Tibial nerve (tissue), 4 donors: ENCODE results near the gene KMT5C. TPM values are rescaled to one million over a fixed set of nuclear protein-coding genes. Genes with fewer than 3 reads are reported as not detected.
A peak's percentile ranks its signal among the peaks of the same experiment; 100 is the strongest.

Experiments
- DNase-seq, 2 donors: peaks; one replicate each; pipeline ENCODE4 v3.0.0-alpha.2; 2019; ENCODE audit warnings: low spot score in 2 of 2
- H3K27ac ChIP-seq, 4 donors: fragments of 200-600 bp; sonication (generic) in 3 of 4; one replicate each; pipeline ENCODE4 v1.5.1; 2017 to 2019; ENCODE audit warnings: mild to moderate bottlenecking in 1 of 4
- H3K27me3 ChIP-seq, 2 donors: fragments of 200-600 bp; sonication (generic) in 1 of 2; one replicate each; pipeline versions ENCODE4 v1.5.1 to v1.6.0; 2017 to 2019
- H3K36me3 ChIP-seq, 3 donors: fragments of 200-600 bp; sonication (generic); one replicate each; pipeline ENCODE4 v1.5.1; 2018 to 2019
- H3K4me1 ChIP-seq, 4 donors: fragments of 200-600 bp; sonication (generic) in 3 of 4; one replicate each; pipeline ENCODE4 v1.5.1; 2017 to 2019
- H3K4me3 ChIP-seq, 4 donors: fragments of 200-600 bp; sonication (generic) in 3 of 4; one replicate each; pipeline ENCODE4 v1.5.1; 2017 to 2019; ENCODE audit warnings: mild to moderate bottlenecking in 1 of 4, moderate library complexity in 1 of 4
- H3K9me3 ChIP-seq, 4 donors: fragments of 200-600 bp; sonication (generic) in 3 of 4; one replicate each; pipeline ENCODE4 v1.5.1; 2017 to 2019
- EP300 ChIP-seq, 2 donors: sonication (generic); formaldehyde crosslinking; IDR thresholded peaks; one replicate each; pipeline ENCODE4 v1.6.1; 2017; ENCODE audit warnings: antibody characterized with exemption in 2 of 2, mild to moderate bottlenecking in 1 of 2
- POLR2A ChIP-seq, 2 donors: fragments of 450-650 bp; IDR thresholded peaks; one replicate each; pipeline ENCODE4 v1.6.1; 2017; ENCODE audit warnings: antibody characterized with exemption in 2 of 2, mild to moderate bottlenecking in 2 of 2, moderate library complexity in 2 of 2
- WGBS, 2 donors: methylation state at CpG; one replicate each; pipeline ENCODE4 v1.1.5; 2018; 5-methylcytosine and 5-hydroxymethylcytosine counted together
- total RNA-seq, 4 donors: library from RNA; depleted of rRNA; stranded (reverse); fragments of >200 nt; gene quantifications; one replicate each; pipeline ENCODE4 v1.1.0, GENCODE V29; 2016
- TF ChIP-seq, protein P1 (sequence below), 5 experiments: fragments of 200-600 bp in 3 of 5; fragments of 450-650 bp in 2 of 5; sonication (generic) in 3 of 5; IDR thresholded peaks; one replicate each; pipeline ENCODE4 v1.5.1; 2016 to 2019; ENCODE audit warnings: antibody characterized with exemption in 5 of 5, mild to moderate bottlenecking in 3 of 5, moderate library complexity in 2 of 5

The KMT5C gene
- total RNA-seq, 4 donors from 2014 or later: 30.6 to 50.0 (median 41.2) TPM

DNA sequence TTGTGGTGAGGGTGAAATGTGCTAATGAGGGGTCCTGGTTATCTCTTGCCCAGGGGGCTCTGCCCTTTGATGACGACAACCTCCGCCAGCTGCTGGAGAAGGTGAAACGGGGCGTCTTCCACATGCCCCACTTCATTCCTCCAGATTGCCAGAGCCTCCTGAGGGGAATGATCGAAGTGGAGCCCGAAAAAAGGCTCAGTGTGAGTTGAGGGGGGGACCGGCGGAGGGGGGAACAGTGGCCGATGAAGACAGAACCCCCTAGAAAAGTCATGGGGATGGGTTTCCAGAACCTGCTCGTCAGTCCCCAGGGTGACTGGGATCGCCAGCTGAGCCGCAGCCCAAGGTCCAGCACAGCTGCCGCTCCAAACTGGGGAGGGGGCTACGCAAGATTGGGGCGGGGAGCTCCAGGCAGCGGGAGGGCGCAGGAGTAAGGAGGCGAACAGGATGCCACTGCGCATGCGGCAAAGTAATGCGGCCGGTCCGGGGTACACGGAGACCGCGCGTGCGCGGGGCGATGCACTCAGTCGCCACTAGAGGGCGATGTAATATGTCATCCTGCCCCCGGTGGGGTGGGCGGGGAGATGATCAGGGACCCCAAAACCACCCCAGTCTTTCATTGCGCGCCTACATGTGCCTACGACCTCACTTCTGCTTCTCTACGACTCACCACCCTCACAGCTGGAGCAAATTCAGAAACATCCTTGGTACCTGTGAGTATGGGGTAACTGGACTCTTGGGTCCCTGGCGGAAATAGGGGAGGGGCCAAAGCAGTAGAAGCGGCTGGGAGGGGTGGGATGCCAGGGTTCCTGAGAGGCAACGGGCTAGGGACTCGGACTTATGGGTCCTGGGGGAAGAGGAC is 38.0 kb upstream of the KMT5C start:
- TF ChIP-seq POLR2A (IDR thresholded peaks at IDR 0.05) (no peak), EP300 (IDR thresholded peaks at IDR 0.05) (peak; percentile 24 to 40)
- TF ChIP-seq, protein P1, sequence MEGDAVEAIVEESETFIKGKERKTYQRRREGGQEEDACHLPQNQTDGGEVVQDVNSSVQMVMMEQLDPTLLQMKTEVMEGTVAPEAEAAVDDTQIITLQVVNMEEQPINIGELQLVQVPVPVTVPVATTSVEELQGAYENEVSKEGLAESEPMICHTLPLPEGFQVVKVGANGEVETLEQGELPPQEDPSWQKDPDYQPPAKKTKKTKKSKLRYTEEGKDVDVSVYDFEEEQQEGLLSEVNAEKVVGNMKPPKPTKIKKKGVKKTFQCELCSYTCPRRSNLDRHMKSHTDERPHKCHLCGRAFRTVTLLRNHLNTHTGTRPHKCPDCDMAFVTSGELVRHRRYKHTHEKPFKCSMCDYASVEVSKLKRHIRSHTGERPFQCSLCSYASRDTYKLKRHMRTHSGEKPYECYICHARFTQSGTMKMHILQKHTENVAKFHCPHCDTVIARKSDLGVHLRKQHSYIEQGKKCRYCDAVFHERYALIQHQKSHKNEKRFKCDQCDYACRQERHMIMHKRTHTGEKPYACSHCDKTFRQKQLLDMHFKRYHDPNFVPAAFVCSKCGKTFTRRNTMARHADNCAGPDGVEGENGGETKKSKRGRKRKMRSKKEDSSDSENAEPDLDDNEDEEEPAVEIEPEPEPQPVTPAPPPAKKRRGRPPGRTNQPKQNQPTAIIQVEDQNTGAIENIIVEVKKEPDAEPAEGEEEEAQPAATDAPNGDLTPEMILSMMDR (IDR thresholded peaks at IDR 0.05): peak; percentile 95 to 98 (median 96)
- Histone ChIP-seq H3K27me3 (no peaks in the 10 kb centered on the region), H3K36me3 (peaks cover 0 to 43% (median 0%) of the 10 kb centered on the region in 3 donors), H3K4me3 (peak overlapping the region; percentile 6 to 43 (median 36)), H3K9me3 (no peaks in the 10 kb centered on the region), H3K27ac (peak overlapping the region in 2 of 4 donors; percentile 19 to 55), H3K4me1 (peaks cover 0 to 11% (median 3%) of the 10 kb centered on the region in 4 donors)
- WGBS, 2 donors: 15 to 28% methylated on average over 21 to 37 of the region's 42 CpGs
- peak; percentile 73 to 82 for DNase-seq

DNA sequence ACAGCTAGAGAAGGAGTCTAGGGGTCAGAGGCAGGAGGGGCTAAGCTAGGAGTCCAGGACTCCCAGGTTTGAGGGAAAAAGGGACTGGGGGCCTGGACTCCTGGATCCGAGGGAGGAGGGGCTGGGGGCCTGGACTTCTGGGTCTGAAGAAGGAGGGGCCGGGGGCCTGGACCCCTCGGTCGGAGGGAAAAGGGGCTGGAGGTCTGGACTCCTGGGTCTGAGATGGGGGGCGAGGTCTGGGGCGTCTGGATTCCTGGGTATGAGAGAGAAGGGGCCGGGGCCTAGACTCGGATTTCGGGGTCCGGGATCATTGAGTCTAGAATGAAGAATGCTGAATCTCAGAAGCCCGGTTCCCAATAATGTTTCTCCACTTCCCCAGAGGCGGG is 37.4 kb upstream of the KMT5C start:
- Histone ChIP-seq H3K27me3 (no peaks in the 10 kb centered on the region), H3K27ac (peak overlapping the region in 1 of 4 donors; percentile 55), H3K4me1 (peaks cover 0 to 11% (median 3%) of the 10 kb centered on the region in 4 donors), H3K36me3 (peaks cover 0 to 44% (median 0%) of the 10 kb centered on the region in 3 donors), H3K9me3 (no peaks in the 10 kb centered on the region), H3K4me3 (peak overlapping the region in 1 of 4 donors; percentile 43)
- WGBS, 2 donors: 77 to 82% methylated on average over 12 of the region's 12 CpGs
- TF ChIP-seq POLR2A (IDR thresholded peaks at IDR 0.05) (no peak), EP300 (IDR thresholded peaks at IDR 0.05) (no peak)
- TF ChIP-seq, protein P1 (IDR thresholded peaks at IDR 0.05): no peak
- no peak for DNase-seq

DNA sequence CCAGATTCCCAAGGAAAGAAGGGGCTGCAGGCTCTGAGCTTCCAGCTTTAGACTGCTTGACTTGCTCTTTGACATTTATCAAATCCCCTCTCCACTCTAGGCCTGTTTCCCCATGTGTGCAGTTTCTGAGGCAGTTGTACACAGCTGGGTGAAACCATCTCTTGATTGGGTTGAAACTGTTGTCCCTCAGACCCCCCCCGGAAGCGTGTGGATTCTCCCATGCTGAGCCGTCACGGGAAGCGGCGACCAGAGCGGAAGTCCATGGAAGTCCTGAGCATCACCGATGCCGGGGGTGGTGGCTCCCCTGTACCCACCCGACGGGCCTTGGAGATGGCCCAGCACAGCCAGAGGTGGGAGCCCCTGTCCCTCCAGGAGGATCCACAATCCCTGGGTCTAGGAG is 36.2 kb upstream of the KMT5C start:
- H3K27ac ChIP-seq: no peak overlapping the region
- DNase-seq: no peak
- TF ChIP-seq POLR2A (IDR thresholded peaks at IDR 0.05): no peak
- no peak for TF ChIP-seq EP300 (IDR thresholded peaks at IDR 0.05)
- TF ChIP-seq, protein P1 (IDR thresholded peaks at IDR 0.05): no peak
- no peaks in the 10 kb centered on the region for H3K9me3 ChIP-seq
- H3K27me3 ChIP-seq: no peaks in the 10 kb centered on the region
- H3K4me1 ChIP-seq: peaks cover 0 to 11% (median 3%) of the 10 kb centered on the region in 4 donors
- no peak overlapping the region for H3K4me3 ChIP-seq
- WGBS, 2 donors: 89 to 90% methylated on average over 11 of the region's 11 CpGs
- H3K36me3 ChIP-seq: peaks cover 0 to 41% (median 0%) of the 10 kb centered on the region in 3 donors

DNA sequence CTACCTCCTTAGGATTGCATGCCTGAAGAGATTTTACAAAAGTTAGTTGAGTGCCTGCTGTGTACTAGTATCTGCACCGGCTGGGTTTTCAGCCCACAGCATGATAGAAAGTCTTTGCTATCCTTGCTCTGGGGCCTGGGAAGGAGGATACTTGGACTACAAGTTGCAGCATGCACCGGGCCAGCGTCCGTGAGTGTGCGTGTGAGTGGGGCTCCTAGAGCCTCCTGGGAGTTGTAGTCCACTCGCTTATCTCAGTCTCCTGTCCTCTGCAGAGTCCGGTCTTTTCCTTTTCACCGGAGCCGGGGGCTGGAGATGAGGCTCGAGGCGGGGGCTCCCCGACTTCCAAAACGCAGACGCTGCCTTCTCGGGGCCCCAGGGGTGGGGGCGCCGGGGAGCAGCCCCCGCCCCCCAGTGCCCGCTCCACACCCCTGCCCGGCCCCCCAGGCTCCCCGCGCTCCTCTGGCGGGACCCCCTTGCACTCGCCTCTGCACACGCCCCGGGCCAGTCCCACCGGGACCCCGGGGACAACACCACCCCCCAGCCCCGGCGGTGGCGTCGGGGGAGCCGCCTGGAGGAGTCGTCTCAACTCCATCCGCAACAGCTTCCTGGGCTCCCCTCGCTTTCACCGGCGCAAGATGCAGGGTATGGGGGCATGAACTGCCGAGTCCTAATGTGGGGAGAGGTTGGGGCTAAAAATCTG is 35.2 kb upstream of the KMT5C start:
- Histone ChIP-seq H3K27ac (no peak overlapping the region), H3K36me3 (peaks cover 0 to 48% (median 0%) of the 10 kb centered on the region in 3 donors), H3K4me3 (no peak overlapping the region), H3K27me3 (no peaks in the 10 kb centered on the region), H3K9me3 (peaks cover 0 to 2% (median 0%) of the 10 kb centered on the region in 4 donors), H3K4me1 (peaks cover 0 to 11% (median 3%) of the 10 kb centered on the region in 4 donors)
- WGBS, 2 donors: 83 to 89% methylated on average over 38 to 39 of the region's 39 CpGs
- TF ChIP-seq EP300 (IDR thresholded peaks at IDR 0.05) (no peak), POLR2A (IDR thresholded peaks at IDR 0.05) (no peak)
- TF ChIP-seq, protein P1 (IDR thresholded peaks at IDR 0.05): no peak
- peak in 1 of 2 donors; percentile 18 for DNase-seq
